K562 (cell line): ENCODE measurements around the gene DNMT1. TPM values are rescaled to one million over a fixed set of nuclear protein-coding genes. Genes with fewer than 3 reads are reported as not detected.

Experiments
- ATAC-seq: fragments of 200-7000 bp; cut with Tn5 transposase; 3 replicates; pipeline ENCODE4 v1.9.1; 2020; ENCODE audit warnings: moderate library complexity
- BruUV-seq: library from RNA; stranded (reverse); fragments of 400-500 nt; replicated peaks from 2 replicates; lab custom pipeline; 2021; lab: Mats Ljungman, UMichigan
- CTCF ChIA-PET: fragments of 300-600 bp; formaldehyde crosslinking; extraction: SDS; loops from one replicate; lab custom pipeline; 2021; ENCODE audit warnings: low intra/inter-chr PET ratio; lab: Yijun Ruan, JAX
- POLR2A ChIA-PET: fragments of 300-600, 350-650 bp; sonication (Branson Sonifier 250); formaldehyde crosslinking; extraction: SDS; loops from one replicate; lab custom pipeline; 2021; ENCODE audit warnings: antibody characterized with exemption, inconsistent platforms; lab: Yijun Ruan, JAX
- DNase-seq, 4 experiments: peaks; one replicate each; pipeline versions ENCODE4 v3.0.0 to v3.0.0-alpha.2; 2011 to 2018; ENCODE audit warnings: low spot score in 3 of 4, mixed read lengths in 3 of 4; ENCODE audit errors: extremely low read depth in 1 of 4
- FAIRE-seq: peaks from 2 replicates; lab custom pipeline; 2011; peaks lifted over from hg19 to GRCh38; lab: Jason Lieb, UNC
- H2AFZ ChIP-seq: 2 replicates; pipeline ENCODE4 v1.6.0; 2011; ENCODE audit warnings: low read depth, low read length, control low read depth, inconsistent platforms
- H3K27ac ChIP-seq: fragments of 200-600 bp; 3 replicates; pipeline ENCODE4 v1.8.0; 2011; ENCODE audit warnings: low read depth, mild to moderate bottlenecking, control low read depth, inconsistent platforms, low read length, moderate library complexity, mixed read lengths; ENCODE audit errors: extremely low read depth
- H3K27me3 ChIP-seq, 2 experiments: fragments of 300-600 bp in 1 of 2; 2 replicates in 1 of 2; 3 replicates in 1 of 2; pipeline versions ENCODE4 v1.6.0 to v1.8.0; 2011; ENCODE audit warnings: inconsistent platforms in 2 of 2, low read length in 2 of 2, mild to moderate bottlenecking in 1 of 2, mixed read lengths in 1 of 2, moderate library complexity in 1 of 2; ENCODE audit not compliant: control insufficient read depth in 2 of 2, insufficient read depth in 2 of 2
- H3K36me3 ChIP-seq: fragments of 300-600 bp; 3 replicates; pipeline ENCODE4 v1.8.0; 2011; ENCODE audit warnings: mild to moderate bottlenecking, low read length, inconsistent platforms; ENCODE audit not compliant: control insufficient read depth, insufficient read depth
- H3K4me1 ChIP-seq, 2 experiments: fragments of 200-600 bp in 1 of 2; replicated peaks in 1 of 2; 2 replicates in 1 of 2; 3 replicates in 1 of 2; pipeline versions ENCODE4 v1.5.1 to v1.8.0; 2011; ENCODE audit warnings: inconsistent platforms in 2 of 2, low read length in 2 of 2, mild to moderate bottlenecking in 1 of 2, mixed read lengths in 1 of 2, moderate library complexity in 1 of 2; ENCODE audit not compliant: control insufficient read depth in 2 of 2, insufficient read depth in 2 of 2
- H3K4me2 ChIP-seq: 2 replicates; pipeline ENCODE4 v1.6.1; 2011; ENCODE audit warnings: low read length, control low read depth, inconsistent platforms, mixed read lengths; ENCODE audit not compliant: insufficient read depth
- H3K4me3 ChIP-seq: fragments of 200-600 bp; sonication (generic), shearing (Covaris generic); 2 replicates; pipeline ENCODE4 v1.5.1; 2016; ENCODE audit warnings: control low read depth, inconsistent platforms
- H3K79me2 ChIP-seq: fragments of 200-600 bp; 3 replicates; pipeline ENCODE4 v1.8.0; 2011; ENCODE audit warnings: low read length, inconsistent platforms; ENCODE audit not compliant: control insufficient read depth, insufficient read depth
- H3K9ac ChIP-seq, 2 experiments: 2 replicates each; pipeline versions ENCODE4 v1.6.0 to v1.6.1; 2011; ENCODE audit warnings: low read depth in 2 of 2, low read length in 2 of 2, control low read depth in 1 of 2, inconsistent platforms in 1 of 2, mild to moderate bottlenecking in 1 of 2, mixed read lengths in 1 of 2; ENCODE audit not compliant: insufficient read depth in 1 of 2
- H3K9me1 ChIP-seq: one replicate; pipeline ENCODE4 v1.6.0; 2011; ENCODE audit warnings: inconsistent platforms, mild to moderate bottlenecking, low read length, moderate library complexity; ENCODE audit not compliant: control insufficient read depth, insufficient read depth
- H3K9me3 ChIP-seq: replicated peaks from 2 replicates; pipeline ENCODE4 v1.5.1; 2011; ENCODE audit warnings: low read depth, low read length, inconsistent platforms; ENCODE audit not compliant: control insufficient read depth, insufficient read depth
- H4K20me1 ChIP-seq: replicated peaks from 2 replicates; pipeline ENCODE4 v1.6.1; 2011; ENCODE audit warnings: low read length, inconsistent platforms, mixed read lengths; ENCODE audit not compliant: control insufficient read depth, insufficient read depth
- RBFOX2 ChIP-seq: fragments of 200-400 bp; formaldehyde crosslinking; IDR thresholded peaks from 2 replicates; pipeline ENCODE4 v1.6.1; 2017; ENCODE audit warnings: low read depth, mild to moderate bottlenecking, low read length, moderate library complexity
- ZNF3 ChIP-seq: fragments of 250-450 bp; sonication (Bioruptor Pico); IDR thresholded peaks from 2 replicates; pipeline ENCODE4 v1.5.0; 2021; ENCODE audit warnings: mild to moderate bottlenecking, moderate library complexity
- WGBS: fragments of 100-300 bp; shearing (Covaris generic); methylation state at CpG from one replicate; pipeline ENCODE4 v1.1.6; 2016; ENCODE audit warnings: low coverage, mixed read lengths; ENCODE audit not compliant: insufficient coverage; ENCODE audit errors: missing lambda C conversion rate; 5-methylcytosine and 5-hydroxymethylcytosine counted together
- in situ Hi-C: fragments of 300-500 bp; cut with MboI; formaldehyde crosslinking; loops from 4 replicates; pipeline ENCODE4 v1.15.0; 2018; ENCODE audit warnings: inconsistent platforms, mixed read lengths
- intact Hi-C: fragments of 100-400 bp; cut with micrococcal nuclease; formaldehyde crosslinking; loops from 2 replicates; pipeline ENCODE4 v1.14.2; 2022
- polyA plus RNA-seq, 8 experiments: library from polyadenylated mRNA; depleted of rRNA in 4 of 8; stranded (reverse) in 5 of 8; unstranded in 3 of 8; fragments of >200 nt; fragmentation: Nextera tagmentation in 2 of 8; fragmentation: Illumina TruSeq in 1 of 8; extraction: Ambion mirVana in 2 of 8; extraction: Trizol in 1 of 8; gene quantifications; 2 replicates each; pipeline versions ENCODE4 v1.2.1 to v1.2.3, GENCODE V29; 2011 to 2014; ENCODE audit warnings: inconsistent platforms in 1 of 8, missing spikeins in 1 of 8
- total RNA-seq, 7 experiments: library from RNA; depleted of rRNA in 6 of 7; stranded (reverse); fragments of >200 nt in 6 of 7; fragmentation: Illumina TruSeq in 2 of 7; extraction: Trizol in 2 of 7; gene quantifications; 2 replicates each; pipeline versions ENCODE4 v1.2.1 to v1.2.3, GENCODE V29; 2011 to 2021; ENCODE audit warnings: low replicate concordance in 1 of 7

DNMT1 gene
- total and polyA plus RNA-seq, 9 of the 15 experiments (the other 6 are each of a cell fraction or from before 2014, with no cell fraction given), result 80.1 to 271 (median 121) TPM

- DNase-seq (no peak), FAIRE-seq (no peak), ATAC-seq (no peak)
- Histone ChIP-seq H3K9ac (no peak overlapping the region), H2AFZ (no peak overlapping the region), H3K4me2 (no peak overlapping the region), H3K9me3 (no peaks in the 10 kb centered on the region), H3K27me3 (no peaks in the 10 kb centered on the region), H3K9me1 (no peaks in the 10 kb centered on the region), H3K79me2 (peaks cover 15% of the 10 kb centered on the region), H3K27ac (no peak overlapping the region), H4K20me1 (peaks cover 5% of the 10 kb centered on the region; the same call in 1 of the 2 replicates), H3K4me3 (no peak overlapping the region), H3K36me3 (peaks cover 44% of the 10 kb centered on the region; the same call in 2 of the 3 replicates), H3K4me1 (peaks cover 3 to 76% of the 10 kb centered on the region in 2 experiments; a peak in 3 of 5 replicates)
- CTCF ChIA-PET, result no interaction called here
- intact Hi-C loops, result no loop called here
- TF ChIP-seq ZNF3 (CRISPR knock-in tag) (no peak), RBFOX2 (peak; percentile 47)
- no TSS peak for BruUV-seq
- in situ Hi-C loops, result no loop called here
- WGBS, result 97% methylated on average over 20 of the region's 21 CpGs
- POLR2A ChIA-PET, result interaction anchor here (0.6 to 5.8 kb wide), 5 partner anchors 10 to 310 kb away, joined by 3 to 49 read pairs (median 5); partner anchors contain the start of gene PPAN
These were observed 77.7 kb downstream of the DNMT1 start for GRCh38 chr19:10116866-10117616.
